ENCODE measurements around the gene CDK19.
"Not testable (repeated sequence)": the region's sequence is repeated elsewhere in the genome, so short reads cannot be mapped to it uniquely, and the experiment has no call there.

CDK19 gene

DNA sequence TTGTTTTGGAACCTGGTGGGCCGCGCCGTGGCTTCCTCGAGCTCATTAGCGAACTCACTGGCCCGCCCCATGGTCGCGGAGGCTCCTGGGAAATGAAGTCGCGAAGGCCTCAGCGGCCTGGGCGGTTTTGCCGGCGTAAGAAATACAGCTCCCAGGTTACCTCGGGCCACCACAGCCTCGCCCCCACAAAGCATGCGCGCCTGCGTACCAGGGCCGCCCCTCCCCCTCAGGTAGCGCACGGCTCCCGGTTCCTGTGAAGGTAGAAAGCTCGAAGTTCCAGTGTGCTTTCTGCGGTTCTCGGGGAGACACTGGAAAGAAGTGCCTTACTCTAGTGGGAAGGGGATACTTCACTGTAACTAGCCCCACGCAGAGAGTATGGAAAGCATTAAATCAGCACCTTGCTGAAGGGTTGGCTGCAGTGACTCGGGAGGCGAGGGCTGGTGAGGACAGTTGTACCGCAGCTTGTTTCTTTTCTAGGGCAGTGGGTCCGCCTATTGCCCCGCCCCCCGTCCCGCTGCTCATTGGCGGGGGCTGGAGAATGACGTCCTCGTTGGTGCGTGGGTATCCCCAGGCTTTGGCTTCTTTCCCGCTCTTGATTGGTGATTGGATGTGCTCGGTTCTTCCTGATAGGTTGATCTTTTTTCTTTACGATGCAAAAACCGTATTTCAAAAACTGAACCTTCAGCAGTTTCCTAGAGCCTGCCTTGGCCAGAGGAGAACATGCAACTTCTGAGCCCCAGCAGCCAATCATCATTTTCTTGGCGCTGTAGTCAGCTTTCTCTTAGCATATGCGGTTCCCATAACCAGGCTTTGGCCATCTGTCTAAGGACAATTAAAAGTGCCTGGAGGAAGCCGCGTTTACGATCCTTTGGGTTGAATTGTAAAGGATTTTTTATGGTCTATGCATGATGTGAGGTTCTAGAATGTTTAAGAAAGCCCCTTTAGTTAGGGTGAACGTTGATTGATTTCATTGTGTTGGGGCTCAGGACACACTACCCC lies at the start of gene CDK19:
Gene CDK19 (minus strand): TSS at position 59 of the 999 bp plus-strand sequence. CDS start 333 bp downstream, outside the sequence.
- peak; percentile 92 for DNase-seq

- DNase-seq, result no peak
Measured at GRCh38 chr6:110864824-110865223, 49.6 kb upstream of the CDK19 start.

DNA sequence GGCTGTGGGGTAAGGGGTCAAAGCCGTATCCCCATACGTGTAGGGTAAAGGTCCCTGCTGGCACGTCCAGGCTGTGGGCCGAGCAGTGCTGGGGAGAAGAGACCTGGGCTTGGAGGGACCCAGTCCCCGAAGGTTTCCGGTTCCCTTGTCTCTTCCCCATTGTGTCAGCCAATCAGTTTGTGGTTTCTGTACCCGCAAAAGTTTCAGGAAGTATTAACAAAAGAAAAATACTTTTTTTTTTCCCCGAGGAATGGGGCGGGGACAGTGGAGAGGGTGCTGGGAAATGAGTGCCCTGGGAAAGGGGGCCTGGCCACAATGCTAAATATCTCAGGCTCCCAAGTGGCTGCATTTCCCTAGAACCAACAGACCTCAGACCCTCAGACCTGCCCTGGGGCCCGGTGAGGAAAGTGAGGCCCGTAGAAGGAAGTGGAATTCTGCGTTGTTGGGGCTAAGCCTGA lies 44.1 kb upstream of the CDK19 start:
- DNase-seq, result no peak

DNA sequence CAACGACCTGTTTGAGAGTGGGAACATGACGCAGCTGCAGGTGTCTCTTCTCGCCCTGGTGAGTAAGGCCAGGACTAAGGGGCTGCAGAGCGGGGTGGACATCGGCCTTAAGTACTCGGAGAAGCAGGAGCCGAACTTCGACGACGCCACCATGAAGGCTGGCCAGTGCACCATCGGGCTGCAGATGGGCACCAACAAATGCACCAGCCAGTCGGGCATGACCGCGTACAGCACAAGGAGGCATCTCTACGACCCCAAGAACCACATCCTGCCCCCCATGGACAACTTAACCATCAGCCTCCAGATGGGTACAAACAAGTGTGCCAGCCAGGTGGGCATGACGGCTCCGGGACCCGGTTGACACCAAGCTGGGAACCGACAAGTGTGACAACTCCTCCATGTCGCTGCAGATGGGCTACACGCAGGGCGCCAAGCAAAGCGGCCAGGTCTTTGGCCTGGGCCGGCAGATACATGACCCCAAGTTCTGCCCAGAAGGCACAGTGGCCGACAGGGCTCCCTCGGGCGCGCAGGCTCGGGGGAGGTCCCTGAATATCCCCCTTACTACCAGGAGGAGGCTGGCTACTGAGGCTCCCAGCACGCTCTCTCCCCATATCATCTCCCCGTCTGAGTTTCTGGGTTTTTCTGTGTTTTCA lies 43.4 kb upstream of the CDK19 start:
- no peak for DNase-seq

- DNase-seq, result no peak
Measured at GRCh38 chr6:110858016-110858415, 42.7 kb upstream of the CDK19 start.

GRCh38 chr6:110856296-110856695 lies 41.0 kb upstream of the CDK19 start:
- DNase-seq, result no peak

DNA sequence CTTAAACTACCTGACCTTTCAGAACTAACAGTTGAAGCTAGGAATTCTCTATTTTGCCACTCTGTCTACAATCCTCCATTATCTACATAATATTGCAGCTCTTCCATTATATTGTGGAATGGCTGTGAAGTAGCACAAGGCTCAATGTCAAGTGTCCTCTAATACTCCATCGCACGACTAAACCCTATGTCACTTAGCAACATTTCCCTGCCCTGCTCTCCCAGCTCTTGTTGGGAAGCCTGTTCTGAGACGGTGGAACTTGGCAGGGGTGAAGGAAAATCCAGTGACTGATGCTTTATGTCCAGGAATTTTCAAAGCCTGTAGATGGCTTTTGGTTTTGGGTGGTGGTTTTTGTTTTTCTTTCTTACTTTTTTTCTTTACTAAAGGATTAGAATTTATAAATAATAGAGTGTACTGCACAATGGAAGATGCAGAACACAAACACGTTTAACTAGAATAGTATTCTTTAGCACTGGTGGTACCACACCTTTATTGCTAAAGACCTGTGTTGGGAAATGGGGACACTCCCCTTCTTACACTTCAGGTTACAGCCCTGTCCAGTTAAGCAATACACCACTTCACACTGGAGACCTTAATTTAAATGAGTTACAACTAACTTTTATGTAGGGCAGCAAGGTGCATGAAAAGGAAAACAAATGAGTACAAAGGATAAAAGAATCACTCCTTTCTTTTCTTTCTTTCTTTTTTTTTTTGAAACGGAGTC lies 38.6 kb upstream of the CDK19 start:
- no peak for DNase-seq

- DNase-seq, result no peak
Measured at GRCh38 chr6:110852773-110853172, 37.5 kb upstream of the CDK19 start.

DNA sequence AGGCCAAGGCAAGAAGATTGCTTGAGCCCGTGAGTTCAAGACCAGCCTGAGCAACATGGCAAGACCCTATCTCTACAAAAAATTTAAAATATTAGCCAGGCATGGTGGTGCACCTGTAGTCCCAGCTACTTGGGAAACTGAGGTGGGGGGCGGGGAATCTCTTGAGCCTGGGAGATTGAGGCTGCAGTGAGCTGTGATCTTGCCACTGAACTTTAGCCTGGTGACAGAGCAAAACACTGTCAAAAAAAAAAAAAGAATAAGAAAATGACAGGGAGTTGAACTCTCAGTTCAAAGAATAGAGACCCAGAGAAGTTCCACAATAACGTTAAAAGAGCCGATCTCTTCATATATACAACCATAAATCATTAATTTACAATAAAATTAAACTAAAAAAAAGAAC lies 34.5 kb upstream of the CDK19 start:
- DNase-seq, result no peak

DNA sequence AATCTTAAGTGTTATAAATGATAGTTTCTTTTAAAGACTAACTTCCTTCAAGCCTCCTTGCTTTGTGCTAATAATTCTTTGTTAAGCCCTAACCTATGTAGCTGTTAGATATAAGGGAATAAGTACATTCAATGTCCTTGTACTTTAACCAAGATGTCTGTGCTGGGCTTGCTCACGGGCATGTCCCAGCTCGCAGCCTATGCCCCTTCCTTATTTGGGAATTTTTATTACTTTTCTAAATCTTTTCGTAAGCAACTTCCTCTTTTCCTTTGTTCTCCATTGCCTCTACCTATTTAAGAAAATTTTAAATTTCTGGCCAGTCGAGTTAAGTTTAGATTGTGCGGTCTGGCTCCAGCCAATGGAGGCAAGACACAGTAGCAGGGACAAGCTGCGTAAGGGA lies 26.0 kb upstream of the CDK19 start:
- no peak for DNase-seq

- not testable (repeated sequence) for DNase-seq
Measured at GRCh38 chr6:110835751-110836150, 20.5 kb upstream of the CDK19 start.

- no peak for DNase-seq
Measured at GRCh38 chr6:110833831-110834230, 18.6 kb upstream of the CDK19 start.

DNA sequence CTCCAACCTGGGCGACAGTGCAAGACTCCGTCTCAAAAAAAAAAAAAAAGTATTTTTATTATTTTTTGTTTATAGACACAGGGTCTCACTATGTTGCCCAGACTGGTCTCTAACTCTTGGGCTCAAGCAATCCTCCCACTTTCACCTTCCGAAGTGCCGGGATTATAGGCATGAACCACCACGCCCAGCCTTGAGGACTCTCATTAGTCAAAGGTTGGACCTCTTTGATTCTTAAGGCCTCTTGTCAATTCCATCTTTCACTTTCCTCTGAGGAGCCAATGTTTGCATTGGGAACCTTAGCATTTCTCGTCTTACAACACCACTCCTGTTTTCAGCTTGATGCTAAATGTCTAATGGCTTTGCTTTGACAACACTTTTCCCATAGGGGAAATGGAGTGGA lies 16.1 kb upstream of the CDK19 start:
- DNase-seq, result no peak

- DNase-seq, result no peak
Measured at GRCh38 chr6:110828396-110828795, 13.1 kb upstream of the CDK19 start.

- no peak for DNase-seq
Measured at GRCh38 chr6:110826236-110827129, 11.2 kb upstream of the CDK19 start.

- DNase-seq, result no peak
Measured at GRCh38 chr6:110823146-110823545, 7.9 kb upstream of the CDK19 start.

- no peak for DNase-seq
Measured at GRCh38 chr6:110822249-110822648, 7.0 kb upstream of the CDK19 start.

- DNase-seq, result no peak
Measured at GRCh38 chr6:110816677-110817076, 1.4 kb upstream of the CDK19 start.

- DNase-seq, result no peak
Measured at GRCh38 chr6:110815015-110815410, 256 bp downstream of the CDK19 start.

- no peak for DNase-seq
Measured at GRCh38 chr6:110814102-110815014, 911 bp downstream of the CDK19 start.

Measured in T1000 (cell line).